Panc1 (cell line): ENCODE results near the gene ASXL2. TPM values are rescaled to one million over a fixed set of nuclear protein-coding genes. Genes with fewer than 3 reads are reported as not detected.
"Not testable (repeated sequence)": the region's sequence is repeated elsewhere in the genome, so short reads cannot be mapped to it uniquely, and the experiment has no call there.

Experiments
- ATAC-seq: fragments of 200-7000 bp; cut with Tn5 transposase; 2 replicates; pipeline ENCODE4 v1.9.1; 2020; ENCODE audit warnings: mild to moderate bottlenecking, moderate library complexity
- BruUV-seq: library from RNA; stranded (reverse); fragments of 400-500 nt; replicated peaks from 2 replicates; lab custom pipeline; 2021; lab: Mats Ljungman, UMichigan
- CTCF ChIA-PET: fragments of 300-600 bp; sonication (Branson Sonifier 250); formaldehyde crosslinking; loops from one replicate; lab custom pipeline; 2022; ENCODE audit warnings: antibody characterized with exemption; lab: Charles Lee
- POLR2A ChIA-PET: fragments of 300-600 bp; sonication (Branson Sonifier 250); formaldehyde crosslinking; loops from one replicate; lab custom pipeline; 2022; ENCODE audit warnings: antibody characterized with exemption; lab: Charles Lee
- DNase-seq: peaks from one replicate; pipeline ENCODE4 v3.0.0-alpha.2; 2010; ENCODE audit warnings: low read depth, low spot score
- H3K27ac ChIP-seq: 2 replicates; pipeline ENCODE4 v1.5.1; 2011; ENCODE audit warnings: mild to moderate bottlenecking, low read length, inconsistent platforms
- H3K27me3 ChIP-seq: fragments of 200-500 bp; sonication (Bioruptor generic); 2 replicates; pipeline ENCODE4 v1.6.0; 2014; ENCODE audit warnings: low read length, inconsistent platforms; ENCODE audit not compliant: control insufficient read depth, insufficient read depth
- H3K36me3 ChIP-seq: fragments of 200-500 bp; sonication (Bioruptor generic); 2 replicates; pipeline ENCODE4 v1.5.1; 2014; ENCODE audit warnings: inconsistent platforms, mild to moderate bottlenecking, low read length, moderate library complexity; ENCODE audit not compliant: control insufficient read depth, insufficient read depth
- H3K4me1 ChIP-seq: 2 replicates; pipeline ENCODE4 v1.5.1; 2011; ENCODE audit warnings: inconsistent platforms, mild to moderate bottlenecking, low read length, moderate library complexity; ENCODE audit not compliant: control insufficient read depth, insufficient read depth
- H3K4me3 ChIP-seq, 2 experiments: 2 replicates each; pipeline ENCODE4 v1.5.1; 2011 to 2012; ENCODE audit warnings: low read depth in 2 of 2, low read length in 2 of 2, mild to moderate bottlenecking in 2 of 2, inconsistent platforms in 1 of 2, moderate library complexity in 1 of 2
- H3K9me3 ChIP-seq: fragments of 200-500 bp; sonication (Bioruptor generic); 2 replicates; pipeline ENCODE4 v1.5.1; 2014; ENCODE audit warnings: low read depth, mild to moderate bottlenecking, inconsistent platforms, low read length, moderate library complexity; ENCODE audit not compliant: control insufficient read depth, insufficient read depth
- CTCF ChIP-seq: fragments of 450-650 bp; IDR thresholded peaks from 2 replicates; pipeline ENCODE4 v1.5.1; 2017; ENCODE audit warnings: mild to moderate bottlenecking
- POLR2AphosphoS5 ChIP-seq: IDR thresholded peaks from 2 replicates; pipeline ENCODE4 v1.6.1; 2012; ENCODE audit warnings: mild to moderate bottlenecking, low read depth, low read length, moderate library complexity
- REST ChIP-seq, 2 experiments: IDR thresholded peaks; 2 replicates each; pipeline ENCODE4 v1.6.1; 2011 to 2012; ENCODE audit warnings: low read depth in 2 of 2, control low read depth in 1 of 2, low read length in 1 of 2, mild to moderate bottlenecking in 1 of 2, moderate library complexity in 1 of 2; ENCODE audit not compliant: insufficient read depth in 1 of 2
- SIN3A ChIP-seq: IDR thresholded peaks from 2 replicates; pipeline ENCODE4 v1.6.1; 2012; ENCODE audit warnings: low read depth, mild to moderate bottlenecking, low read length, moderate library complexity, borderline replicate concordance; ENCODE audit not compliant: insufficient read depth
- TCF7L2 ChIP-seq: IDR thresholded peaks from 2 replicates; pipeline ENCODE4 v1.6.1; 2011; ENCODE audit warnings: mild to moderate bottlenecking, low read depth, low read length, inconsistent platforms
- in situ Hi-C: cut with HindIII; loops from 2 replicates; pipeline ENCODE4 v1.10.0; 2016; ENCODE audit warnings: low sequenced_read_pairs, low pct_unique_long_range_greater_than_20kb
- intact Hi-C: fragments of 100-400 bp; cut with micrococcal nuclease; formaldehyde crosslinking; loops from one replicate; pipeline ENCODE4 v1.10.0; 2022; ENCODE audit not compliant: unreplicated experiment
- total RNA-seq: library from RNA; stranded (reverse); gene quantifications from one replicate; pipeline ENCODE4 v1.2.1, GENCODE V29; 2021; ENCODE audit not compliant: unreplicated experiment

The ASXL2 gene
- total RNA-seq, 1 experiment from 2014 or later: 43.4 TPM

- Histone ChIP-seq H3K36me3 (no peaks in the 10 kb centered on the region), H3K4me1 (peaks cover 5% of the 10 kb centered on the region; the same call in 1 of the 2 replicates), H3K27me3 (no peaks in the 10 kb centered on the region), H3K9me3 (peaks cover 9% of the 10 kb centered on the region; the same call in 1 of the 2 replicates), H3K27ac (no peak overlapping the region), H3K4me3 (no peak overlapping the region)
- ATAC-seq (no peak), DNase-seq (no peak)
- intact Hi-C loops (no loop called here), in situ Hi-C loops (no loop called here)
- POLR2A ChIA-PET: no interaction called here
- TF ChIP-seq TCF7L2: no peak
- no peak for TF ChIP-seq REST (IDR thresholded peaks at IDR 0.05; ENCODE audit: insufficient read depth in 1 of 2, low read depth in 2 of 2, low read length in 1 of 2)
- TF ChIP-seq CTCF: no peak
- TF ChIP-seq SIN3A: no peak
- no peak for TF ChIP-seq POLR2AphosphoS5
- CTCF ChIA-PET: no interaction called here
- BruUV-seq: no TSS peak
Observed at GRCh38 chr2:25829377-25829704, 48.9 kb downstream of the ASXL2 start.

- BruUV-seq, H3K4me3 ChIP-seq, H3K36me3 ChIP-seq, DNase-seq, CTCF ChIA-PET, H3K4me1 ChIP-seq, ATAC-seq, H3K27ac ChIP-seq, H3K27me3 ChIP-seq, intact Hi-C loops, in situ Hi-C loops, H3K9me3 ChIP-seq: not testable (repeated sequence)
- POLR2A ChIA-PET: interaction anchor here (0.6 kb wide), 1 partner anchor 151 kb away, joined by 3 read pairs; no protein-coding TSS in a partner anchor
Observed at GRCh38 chr2:25828532-25829376, 49.5 kb downstream of the ASXL2 start.

GRCh38 chr2:25825238-25825637, 53.0 kb downstream of the ASXL2 start:
- H3K9me3 ChIP-seq: no peaks in the 10 kb centered on the region
- ChIA-PET POLR2A (no interaction called here), CTCF (no interaction called here)
- no peak overlapping the region for H3K27ac ChIP-seq
- intact Hi-C loops: no loop called here
- no peak overlapping the region for H3K4me3 ChIP-seq
- BruUV-seq: no TSS peak
- TF ChIP-seq REST (IDR thresholded peaks at IDR 0.05; ENCODE audit: insufficient read depth in 1 of 2, low read depth in 2 of 2, low read length in 1 of 2): no peak
- no peak for TF ChIP-seq CTCF
- TF ChIP-seq TCF7L2: no peak
- TF ChIP-seq SIN3A: no peak
- no peak for TF ChIP-seq POLR2AphosphoS5
- ATAC-seq: no peak
- H3K4me1 ChIP-seq: peaks cover 9% of the 10 kb centered on the region
- in situ Hi-C loops: no loop called here
- DNase-seq: no peak
- H3K36me3 ChIP-seq: no peaks in the 10 kb centered on the region
- no peaks in the 10 kb centered on the region for H3K27me3 ChIP-seq
